Gastrocnemius medialis (tissue), 4 donors: ENCODE results near the gene DGCR6L. TPM values are rescaled to one million over a fixed set of nuclear protein-coding genes. Genes with fewer than 3 reads are reported as not detected.
A peak's percentile ranks its signal among the peaks of the same experiment; 100 is the strongest.
"Not testable (repeated sequence)": the region's sequence is repeated elsewhere in the genome, so short reads cannot be mapped to it uniquely, and the experiment has no call there.

ENCODE experiments used
- ATAC-seq, 2 donors: fragments of 150-250 bp; one replicate each; pipeline ENCODE4 v1.9.1; 2016
- DNase-seq, 2 donors: peaks; one replicate each; pipeline ENCODE4 v3.0.0-alpha.2; 2019
- H3K27ac ChIP-seq, 4 donors: fragments of 200-600 bp; sonication (generic); 1 replicate in 1 of 4; 2 replicates in 3 of 4; pipeline ENCODE4 v1.5.1; 2016 to 2018; ENCODE audit warnings: mild to moderate bottlenecking in 2 of 4, moderate library complexity in 1 of 4
- H3K27me3 ChIP-seq, 3 donors: fragments of 200-600 bp; sonication (generic) in 2 of 3; 1 replicate in 1 of 3; 2 replicates in 2 of 3; pipeline versions ENCODE4 v1.5.1 to v1.6.0; 2016 to 2019; ENCODE audit warnings: mild to moderate bottlenecking in 1 of 3, moderate library complexity in 1 of 3
- H3K36me3 ChIP-seq, 2 donors: fragments of 200-600 bp; sonication (generic) in 1 of 2; one replicate each; pipeline ENCODE4 v1.5.1; 2017 to 2018
- H3K4me1 ChIP-seq, 2 donors: fragments of 200-600 bp; sonication (generic) in 1 of 2; one replicate each; pipeline ENCODE4 v1.5.1; 2016 to 2017; ENCODE audit warnings: mild to moderate bottlenecking in 2 of 2
- H3K4me3 ChIP-seq, 4 donors: fragments of 200-600 bp; sonication (generic) in 3 of 4; 1 replicate in 1 of 4; 2 replicates in 3 of 4; pipeline ENCODE4 v1.5.1; 2016 to 2019; ENCODE audit warnings: mild to moderate bottlenecking in 2 of 4
- H3K9me3 ChIP-seq, 3 donors: fragments of 200-600 bp; sonication (generic) in 2 of 3; 1 replicate in 1 of 3; 2 replicates in 2 of 3; pipeline ENCODE4 v1.5.1; 2016 to 2019
- POLR2A ChIP-seq, 2 donors: fragments of 450-650 bp; IDR thresholded peaks; one replicate each; pipeline ENCODE4 v1.6.1; 2017; ENCODE audit warnings: antibody characterized with exemption in 2 of 2, mild to moderate bottlenecking in 2 of 2, moderate library complexity in 2 of 2
- in situ Hi-C, 4 donors: fragments of 200-750 bp; cut with MboI; loops; one replicate each; pipeline versions ENCODE4 v1.15.0 to v1.8.0; 2017; ENCODE audit warnings: low sequenced_read_pairs in 4 of 4
- intact Hi-C: fragments of 100-400 bp; cut with DNase I; formaldehyde crosslinking; loops from one replicate; pipeline ENCODE4 v1.15.1; 2023; ENCODE audit warnings: low total_unique reads
- total RNA-seq, 4 donors: library from RNA; depleted of rRNA; stranded (reverse); fragments of >200 nt; gene quantifications; one replicate each; pipeline versions ENCODE4 v1.1.0 to v1.2.3, GENCODE V29; 2016
- TF ChIP-seq, protein P1 (sequence below), 5 experiments: fragments of 450-650 bp in 3 of 5; fragments of 200-600 bp in 2 of 5; sonication (generic) in 2 of 5; IDR thresholded peaks in 4 of 5; conservative IDR thresholded peaks in 1 of 5; 1 replicate in 4 of 5; 2 replicates in 1 of 5; pipeline ENCODE4 v1.5.1; 2016 to 2019; ENCODE audit warnings: antibody characterized with exemption in 5 of 5, mild to moderate bottlenecking in 3 of 5, moderate library complexity in 3 of 5

The DGCR6L gene
- total RNA-seq, 4 donors from 2014 or later: 43.5 to 105 (median 67.5) TPM

DNA sequence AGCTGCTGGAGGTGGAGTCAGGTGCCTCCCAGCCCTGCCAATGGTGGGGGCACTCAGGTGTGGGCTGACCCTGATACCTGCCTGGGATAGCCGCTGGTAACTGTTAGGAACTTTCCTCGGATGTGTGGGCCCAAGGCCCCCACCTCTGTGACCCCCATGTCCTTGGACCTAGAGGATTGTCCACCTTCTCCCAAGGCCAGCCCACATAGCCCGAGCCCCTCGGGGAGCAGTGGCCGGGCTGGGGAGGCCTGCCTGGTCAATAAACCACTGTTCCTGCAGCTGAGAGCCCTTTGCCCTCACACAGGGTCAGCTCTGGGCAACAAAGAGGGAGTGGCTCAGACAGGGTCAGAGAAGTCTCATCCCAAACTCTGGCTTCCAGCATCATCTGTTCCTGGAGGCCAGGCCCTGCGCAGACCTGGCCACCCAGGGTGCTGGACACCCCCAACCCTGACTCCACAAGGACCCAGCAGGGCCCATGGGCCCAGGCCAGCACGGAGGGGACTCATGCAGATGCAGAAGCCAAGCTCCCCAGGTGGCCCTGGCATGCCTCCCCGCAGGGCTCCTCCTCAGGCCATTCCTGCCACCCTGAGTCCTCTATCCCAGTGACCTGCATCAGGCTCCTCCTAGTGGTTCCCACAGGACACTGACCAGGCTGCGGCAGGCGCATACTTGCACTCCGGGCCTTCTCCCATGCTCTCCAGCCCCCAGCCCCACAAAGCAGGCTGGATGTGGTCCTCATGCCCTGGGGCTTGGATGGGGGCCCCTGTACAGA, 6.4 kb downstream of the DGCR6L start:
- in situ Hi-C loops, ATAC-seq, H3K27me3 ChIP-seq, intact Hi-C loops, DNase-seq, H3K9me3 ChIP-seq, H3K27ac ChIP-seq, H3K4me3 ChIP-seq, H3K36me3 ChIP-seq: not testable (repeated sequence)
- H3K4me1 ChIP-seq: peaks cover 12 to 14% of the 10 kb centered on the region in 2 donors

DNA sequence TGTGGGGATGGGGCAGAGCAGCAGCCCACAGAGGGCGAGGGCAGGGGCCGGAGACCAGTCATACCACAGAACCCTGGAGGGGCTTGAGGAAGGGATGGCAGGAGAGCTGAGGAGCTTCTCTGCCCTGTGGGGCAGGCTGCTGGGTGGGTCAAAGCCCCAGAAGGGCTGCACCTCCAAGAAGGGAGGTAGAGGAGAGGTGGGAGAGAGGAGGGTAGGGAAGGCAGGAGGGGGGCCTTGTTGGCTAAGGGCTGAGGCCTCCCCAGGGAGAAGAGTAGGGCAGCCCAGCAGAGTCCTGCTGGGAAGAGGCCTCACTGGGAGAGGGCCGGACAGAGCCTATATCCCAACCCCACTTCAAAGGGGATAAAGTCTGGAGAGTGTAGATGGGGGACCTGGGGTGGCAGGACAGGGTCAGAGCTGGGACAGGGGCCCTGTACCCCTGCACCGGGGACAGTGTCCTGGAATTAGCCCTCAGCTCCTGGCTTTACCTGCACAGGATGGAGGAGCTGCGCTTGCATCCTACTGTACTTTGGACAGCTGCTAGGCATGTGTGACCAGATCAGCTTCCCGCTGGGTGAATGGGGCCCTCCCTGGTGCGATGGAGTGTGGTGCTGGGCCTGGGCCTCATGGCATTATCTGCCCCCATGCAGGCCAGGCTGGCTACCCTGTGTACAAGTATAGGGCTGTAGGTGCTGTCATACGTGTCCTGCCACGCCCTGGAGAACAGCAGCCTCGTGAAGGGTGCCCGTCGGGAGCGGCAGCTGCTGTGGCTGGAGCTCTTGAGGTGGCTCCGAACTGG, 7.3 kb downstream of the DGCR6L start:
- no peaks in the 10 kb centered on the region for H3K27me3 ChIP-seq
- no peak overlapping the region for H3K4me3 ChIP-seq
- TF ChIP-seq, protein P1, sequence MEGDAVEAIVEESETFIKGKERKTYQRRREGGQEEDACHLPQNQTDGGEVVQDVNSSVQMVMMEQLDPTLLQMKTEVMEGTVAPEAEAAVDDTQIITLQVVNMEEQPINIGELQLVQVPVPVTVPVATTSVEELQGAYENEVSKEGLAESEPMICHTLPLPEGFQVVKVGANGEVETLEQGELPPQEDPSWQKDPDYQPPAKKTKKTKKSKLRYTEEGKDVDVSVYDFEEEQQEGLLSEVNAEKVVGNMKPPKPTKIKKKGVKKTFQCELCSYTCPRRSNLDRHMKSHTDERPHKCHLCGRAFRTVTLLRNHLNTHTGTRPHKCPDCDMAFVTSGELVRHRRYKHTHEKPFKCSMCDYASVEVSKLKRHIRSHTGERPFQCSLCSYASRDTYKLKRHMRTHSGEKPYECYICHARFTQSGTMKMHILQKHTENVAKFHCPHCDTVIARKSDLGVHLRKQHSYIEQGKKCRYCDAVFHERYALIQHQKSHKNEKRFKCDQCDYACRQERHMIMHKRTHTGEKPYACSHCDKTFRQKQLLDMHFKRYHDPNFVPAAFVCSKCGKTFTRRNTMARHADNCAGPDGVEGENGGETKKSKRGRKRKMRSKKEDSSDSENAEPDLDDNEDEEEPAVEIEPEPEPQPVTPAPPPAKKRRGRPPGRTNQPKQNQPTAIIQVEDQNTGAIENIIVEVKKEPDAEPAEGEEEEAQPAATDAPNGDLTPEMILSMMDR (IDR thresholded peaks at IDR 0.05 in 4 of 5, conservative IDR thresholded peaks at IDR 0.05 in 1 of 5): no peak
- TF ChIP-seq POLR2A (IDR thresholded peaks at IDR 0.05): no peak
- intact Hi-C loops: no loop called here
- H3K36me3 ChIP-seq: no peaks in the 10 kb centered on the region
- ATAC-seq (no peak), DNase-seq (no peak)
- no peaks in the 10 kb centered on the region for H3K9me3 ChIP-seq
- in situ Hi-C loops: no loop called here
- no peak overlapping the region for H3K27ac ChIP-seq
- peaks cover 4 to 6% of the 10 kb centered on the region in 2 donors for H3K4me1 ChIP-seq

DNA sequence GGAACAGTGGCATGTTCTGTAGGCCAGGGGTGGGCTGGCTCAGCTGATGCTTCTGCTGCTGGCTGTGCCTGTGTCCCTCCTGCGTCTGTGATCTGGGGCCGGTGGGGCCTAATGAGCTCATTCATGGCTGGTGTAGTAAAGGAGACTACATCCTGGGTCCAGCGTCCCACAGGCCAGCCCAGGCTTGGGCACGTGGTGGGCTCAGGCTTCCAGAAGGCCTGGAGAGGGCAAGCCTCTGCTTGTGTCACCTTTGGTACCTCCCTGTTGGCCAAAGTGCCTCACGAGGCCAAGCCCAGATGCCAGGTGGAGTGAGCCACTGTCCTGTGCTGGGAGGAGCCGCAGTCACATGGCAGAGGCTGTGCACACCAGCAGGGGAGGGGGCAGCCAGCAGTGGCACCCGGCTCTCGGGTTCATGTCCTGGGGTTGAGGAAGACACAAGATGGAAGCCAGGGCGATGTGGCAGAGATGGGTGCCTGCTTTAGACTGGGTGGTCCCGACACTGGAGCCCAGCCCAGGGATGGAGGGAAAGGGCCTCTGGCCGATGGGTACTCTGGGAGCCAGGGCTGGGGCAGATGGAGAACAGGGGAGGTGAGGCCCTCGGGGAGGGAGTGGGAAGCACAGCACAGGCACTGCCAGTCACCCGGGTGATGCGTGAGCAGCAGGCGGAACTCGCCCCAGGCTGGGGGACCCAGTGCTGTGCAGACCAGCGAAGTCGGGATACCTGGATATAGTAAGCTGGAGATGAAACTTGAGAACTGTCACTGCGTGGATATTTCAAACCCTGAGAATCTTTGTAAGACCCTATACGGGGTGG, 8.4 kb downstream of the DGCR6L start:
- ATAC-seq: peak; percentile 62 to 65
- DNase-seq, H3K9me3 ChIP-seq, H3K36me3 ChIP-seq, H3K27me3 ChIP-seq, H3K4me1 ChIP-seq, H3K27ac ChIP-seq, in situ Hi-C loops, H3K4me3 ChIP-seq, intact Hi-C loops: not testable (repeated sequence)

DNA sequence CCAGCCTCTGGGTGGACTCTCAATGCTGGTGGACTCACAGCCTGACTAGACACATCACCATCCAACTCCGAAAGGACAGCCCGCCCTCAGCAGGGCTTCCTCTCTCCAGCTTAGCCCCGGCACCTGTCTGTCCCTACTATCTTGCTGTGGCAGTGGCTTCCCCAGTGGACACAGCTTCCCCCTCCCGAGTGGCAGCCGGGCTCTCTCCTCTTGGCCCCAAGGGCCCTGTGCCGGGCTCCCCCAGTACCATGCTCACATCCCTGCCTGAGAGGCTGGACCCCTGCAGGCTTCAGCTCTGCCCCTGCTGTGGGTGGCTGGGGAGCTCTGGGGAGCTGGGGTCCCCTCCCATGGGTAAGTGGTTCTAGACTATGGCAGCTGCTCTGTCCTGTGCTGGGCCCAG, 9.1 kb downstream of the DGCR6L start:
- intact Hi-C loops, H3K4me1 ChIP-seq, H3K27me3 ChIP-seq, H3K27ac ChIP-seq, DNase-seq, H3K4me3 ChIP-seq, in situ Hi-C loops, ATAC-seq, H3K9me3 ChIP-seq, H3K36me3 ChIP-seq: not testable (repeated sequence)

DNA sequence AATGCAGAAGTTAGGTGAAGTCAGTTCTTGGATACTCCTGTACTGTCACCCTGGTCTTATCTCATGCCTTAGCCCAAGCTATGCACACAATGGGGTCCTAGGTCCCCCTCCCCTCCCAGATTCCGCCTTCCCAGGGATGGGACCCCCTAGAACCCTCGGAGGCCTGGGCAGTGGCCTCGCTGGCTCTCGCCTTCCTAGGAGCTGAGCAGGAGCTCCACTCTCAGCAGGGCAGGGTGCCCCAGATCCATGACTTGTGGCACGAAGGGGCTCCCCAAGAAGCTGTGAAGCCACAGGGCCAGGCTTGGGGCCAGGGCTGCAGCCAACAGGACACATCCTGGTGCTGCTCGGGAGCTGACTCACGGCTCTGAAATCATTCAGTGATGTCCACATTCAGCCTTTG, 9.7 kb downstream of the DGCR6L start:
- H3K27ac ChIP-seq, in situ Hi-C loops, H3K4me3 ChIP-seq, H3K36me3 ChIP-seq, H3K27me3 ChIP-seq, H3K9me3 ChIP-seq, H3K4me1 ChIP-seq, intact Hi-C loops, DNase-seq: not testable (repeated sequence)
- peak; percentile 19 to 40 for ATAC-seq

DNA sequence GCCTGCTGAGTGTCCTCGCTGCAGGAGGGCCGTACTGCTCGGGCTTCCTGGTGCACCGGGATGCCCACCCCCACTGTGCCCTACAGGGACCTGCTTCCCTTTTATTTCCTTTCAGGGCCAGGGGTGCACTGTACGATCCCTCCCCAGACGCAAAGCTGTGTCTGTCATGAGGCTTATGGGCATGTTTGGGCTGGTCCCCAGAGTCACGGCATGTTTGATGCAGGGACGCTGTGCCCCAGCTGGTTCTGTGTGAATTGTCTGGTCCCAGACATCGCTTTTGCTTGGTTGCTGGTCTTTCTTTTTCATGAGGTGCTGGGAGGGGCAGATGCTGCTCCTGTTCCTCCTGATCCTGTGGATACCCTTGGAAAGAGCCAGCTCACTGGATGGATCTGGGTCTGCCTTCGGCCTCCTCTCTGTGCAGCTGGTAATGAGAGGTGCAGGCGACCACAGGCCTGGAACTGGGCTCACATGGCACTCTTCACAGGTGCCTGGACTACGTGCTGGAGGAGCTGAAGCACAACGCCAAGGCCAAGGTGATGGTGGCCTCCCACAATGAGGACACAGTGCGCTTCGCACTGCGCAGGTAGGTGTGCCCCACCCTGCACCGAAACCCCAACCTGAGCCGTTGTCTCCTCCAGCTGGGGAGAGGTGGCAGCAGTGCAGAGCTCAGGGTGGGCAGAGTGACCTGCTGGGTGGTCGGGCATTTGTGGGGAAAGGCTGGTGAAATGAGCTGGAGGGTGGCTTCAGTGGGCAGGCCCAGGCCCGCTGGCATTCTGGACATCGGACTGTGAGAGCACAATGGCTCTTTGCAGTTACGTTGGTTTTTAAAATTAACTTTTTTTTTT, 10.8 kb downstream of the DGCR6L start:
- H3K9me3 ChIP-seq: not testable (repeated sequence)

DNA sequence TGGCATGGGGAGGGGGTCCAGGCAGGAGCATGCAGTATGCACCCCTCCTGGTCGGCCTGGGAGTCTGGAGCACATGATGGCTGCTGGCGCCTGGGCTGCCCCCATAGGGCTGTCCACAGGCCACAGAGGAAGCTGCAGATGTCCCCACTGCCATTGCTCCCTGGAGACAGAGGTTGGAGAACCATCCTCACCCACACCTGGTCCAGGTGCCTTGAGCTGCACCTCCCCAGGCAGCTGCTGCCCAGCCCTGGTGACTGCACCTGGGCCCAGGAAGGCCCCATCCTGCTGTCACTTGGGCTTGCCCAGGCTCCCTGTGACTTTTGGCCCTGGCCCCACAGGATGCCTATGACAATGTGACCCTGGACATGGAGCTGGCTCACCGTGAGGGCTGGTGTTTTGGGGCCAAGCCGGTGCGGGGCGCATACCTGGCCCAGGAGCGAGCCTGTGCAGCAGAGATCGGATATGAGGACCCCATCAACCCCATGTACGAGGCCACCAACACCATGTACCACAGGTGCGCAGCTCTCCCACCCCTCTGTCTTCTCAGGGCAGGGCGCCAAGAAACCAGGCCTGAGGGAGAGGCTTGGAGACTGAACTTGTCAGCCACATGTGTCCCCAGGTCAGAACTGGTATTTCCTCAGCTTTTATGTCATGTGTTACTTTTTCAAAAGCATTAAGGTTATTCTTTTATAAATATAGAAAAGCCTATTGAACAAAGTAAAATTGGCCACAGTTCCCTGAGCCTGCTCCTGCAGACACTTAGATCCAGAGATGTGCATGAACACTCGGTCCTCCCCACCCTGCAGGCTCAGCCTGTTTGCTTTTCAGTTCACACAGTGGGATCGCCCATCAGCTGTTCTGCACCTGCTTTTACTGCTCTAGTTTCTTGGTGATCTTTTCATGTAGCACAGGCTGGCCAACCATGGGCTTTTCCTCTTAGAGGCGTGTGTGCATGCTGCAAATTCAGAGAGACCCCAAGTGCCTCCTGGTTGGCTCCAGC, 12.1 kb downstream of the DGCR6L start:
- H3K4me3 ChIP-seq, H3K27me3 ChIP-seq, H3K4me1 ChIP-seq, ATAC-seq, H3K27ac ChIP-seq, intact Hi-C loops, in situ Hi-C loops, H3K36me3 ChIP-seq, DNase-seq, H3K9me3 ChIP-seq: not testable (repeated sequence)

More for the DNA sequence above, 10.8 kb downstream of the DGCR6L start:
- DNase-seq, H3K36me3 ChIP-seq, H3K4me3 ChIP-seq, in situ Hi-C loops, H3K27me3 ChIP-seq, H3K27ac ChIP-seq, ATAC-seq, H3K4me1 ChIP-seq, intact Hi-C loops: not testable (repeated sequence)

DNA sequence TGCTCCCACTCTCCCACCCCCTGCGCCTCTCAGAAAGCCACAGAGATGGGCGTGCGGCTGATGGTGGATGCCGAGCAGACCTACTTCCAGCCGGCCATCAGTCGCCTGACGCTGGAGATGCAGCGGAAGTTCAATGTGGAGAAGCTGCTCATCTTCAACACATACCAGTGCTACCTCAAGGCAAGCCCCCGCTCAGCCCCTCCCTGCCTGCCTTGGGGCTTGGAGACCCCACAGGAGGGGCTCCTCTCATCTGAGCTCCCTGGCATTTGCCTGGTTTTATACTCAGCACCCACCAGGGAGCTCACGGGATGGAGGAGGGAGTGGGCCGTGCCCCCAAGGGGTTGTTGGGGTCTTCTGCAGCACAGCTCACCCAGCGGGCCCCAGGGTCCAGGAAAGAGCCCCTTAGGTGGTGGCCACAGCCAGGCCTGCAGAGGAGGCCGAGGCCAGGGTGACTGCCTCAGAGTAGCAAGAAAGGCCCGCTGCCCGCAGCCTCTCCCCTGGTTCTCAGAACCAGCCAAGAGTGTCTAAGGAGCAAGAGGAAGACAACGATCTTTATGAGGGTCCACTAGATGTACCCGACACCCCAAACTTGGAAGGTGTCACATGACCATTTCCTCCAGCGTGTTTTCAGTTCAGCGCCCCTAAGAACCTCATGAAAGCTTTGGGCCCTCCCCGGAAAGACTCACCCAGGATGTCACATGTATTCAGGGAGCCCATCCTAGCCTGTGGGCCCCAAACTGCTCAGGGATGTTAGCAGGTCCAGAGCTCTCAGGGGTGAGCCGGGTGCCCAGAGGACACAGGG, 13.0 kb downstream of the DGCR6L start:
- intact Hi-C loops, H3K4me3 ChIP-seq, H3K36me3 ChIP-seq, DNase-seq, ATAC-seq, H3K9me3 ChIP-seq, H3K4me1 ChIP-seq, in situ Hi-C loops, H3K27ac ChIP-seq: not testable (repeated sequence)
- H3K27me3 ChIP-seq: peaks cover 6 to 13% (median 10%) of the 10 kb centered on the region in 3 donors
